Activated naive CD8-positive, alpha-beta T cell (primary cell): ENCODE measurements around the gene PNPLA8.
A peak's percentile ranks its signal among the peaks of the same experiment; 100 is the strongest.
"Not testable (repeated sequence)": the region's sequence is repeated elsewhere in the genome, so short reads cannot be mapped to it uniquely, and the experiment has no call there.

Source experiments
- H3K27ac Mint-ChIP-seq: one replicate; pipeline ENCODE4 v1.8.0; 2021; ENCODE audit warnings: mixed read lengths
- H3K27me3 Mint-ChIP-seq: one replicate; pipeline ENCODE4 v1.8.0; 2021; ENCODE audit warnings: mixed read lengths
- H3K36me3 Mint-ChIP-seq: one replicate; pipeline ENCODE4 v1.8.0; 2021; ENCODE audit warnings: mixed read lengths
- H3K4me1 Mint-ChIP-seq: one replicate; pipeline ENCODE4 v1.8.0; 2021; ENCODE audit warnings: low read depth, mixed read lengths
- H3K4me3 Mint-ChIP-seq: one replicate; pipeline ENCODE4 v1.8.0; 2021; ENCODE audit warnings: mild to moderate bottlenecking, mixed read lengths
- H3K9me3 Mint-ChIP-seq: one replicate; pipeline ENCODE4 v1.8.0; 2021; ENCODE audit warnings: low read depth, mixed read lengths

Gene PNPLA8

GRCh38 chr7:108466322-108466721 is 59.6 kb downstream of the PNPLA8 start:
- not testable (repeated sequence) for H3K27ac Mint-ChIP-seq, H3K4me3 Mint-ChIP-seq

GRCh38 chr7:108464743-108465142 is 61.2 kb downstream of the PNPLA8 start:
- Mint-ChIP-seq H3K4me1 (peaks cover 71% of the 10 kb centered on the region), H3K27me3 (no peaks in the 10 kb centered on the region), H3K4me3 (peak overlapping the region; percentile 42), H3K36me3 (peaks cover 2% of the 10 kb centered on the region), H3K27ac (no peak overlapping the region), H3K9me3 (no peaks in the 10 kb centered on the region)

More at GRCh38 chr7:108466322-108466721, 59.6 kb downstream of the PNPLA8 start:
- not testable (repeated sequence) for H3K9me3 Mint-ChIP-seq, H3K36me3 Mint-ChIP-seq, H3K27me3 Mint-ChIP-seq
- peaks cover 61% of the 10 kb centered on the region for H3K4me1 Mint-ChIP-seq

DNA sequence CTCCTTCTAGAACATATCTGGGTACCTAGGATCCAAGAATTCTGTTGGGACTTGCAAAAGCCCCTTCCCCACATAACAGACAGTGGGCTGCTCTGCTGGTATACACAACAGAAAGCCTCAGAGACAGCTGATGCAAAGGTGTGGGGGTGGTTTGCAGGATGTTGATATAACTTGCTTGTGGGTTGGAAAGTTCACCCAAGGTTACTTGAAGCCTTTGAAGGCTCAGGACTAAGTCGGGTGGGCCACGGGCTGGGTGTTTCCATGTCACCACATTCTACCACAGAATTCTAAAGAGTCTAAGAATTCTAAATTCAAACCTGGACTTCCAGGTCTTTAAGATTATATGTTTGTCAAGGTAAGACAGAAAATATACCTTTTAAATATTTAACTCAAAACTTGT is 62.3 kb downstream of the PNPLA8 start:
- no peak overlapping the region for H3K4me3 Mint-ChIP-seq
- no peaks in the 10 kb centered on the region for H3K9me3 Mint-ChIP-seq
- H3K36me3 Mint-ChIP-seq, result peaks cover 2% of the 10 kb centered on the region
- H3K4me1 Mint-ChIP-seq, result peaks cover 74% of the 10 kb centered on the region
- no peaks in the 10 kb centered on the region for H3K27me3 Mint-ChIP-seq
- H3K27ac Mint-ChIP-seq, result no peak overlapping the region

- Mint-ChIP-seq H3K9me3 (no peaks in the 10 kb centered on the region), H3K27me3 (peaks cover 1% of the 10 kb centered on the region), H3K36me3 (peaks cover 2% of the 10 kb centered on the region), H3K27ac (peak overlapping the region; percentile 62), H3K4me3 (no peak overlapping the region), H3K4me1 (peaks cover 77% of the 10 kb centered on the region)
Measured at GRCh38 chr7:108461840-108462239, 64.1 kb downstream of the PNPLA8 start.

GRCh38 chr7:108460964-108461363 is 65.0 kb downstream of the PNPLA8 start:
- no peak overlapping the region for H3K27ac Mint-ChIP-seq
- peaks cover 1% of the 10 kb centered on the region for H3K27me3 Mint-ChIP-seq
- H3K9me3 Mint-ChIP-seq, result no peaks in the 10 kb centered on the region
- no peak overlapping the region for H3K4me3 Mint-ChIP-seq
- peaks cover 74% of the 10 kb centered on the region for H3K4me1 Mint-ChIP-seq
- H3K36me3 Mint-ChIP-seq, result peaks cover 2% of the 10 kb centered on the region

DNA sequence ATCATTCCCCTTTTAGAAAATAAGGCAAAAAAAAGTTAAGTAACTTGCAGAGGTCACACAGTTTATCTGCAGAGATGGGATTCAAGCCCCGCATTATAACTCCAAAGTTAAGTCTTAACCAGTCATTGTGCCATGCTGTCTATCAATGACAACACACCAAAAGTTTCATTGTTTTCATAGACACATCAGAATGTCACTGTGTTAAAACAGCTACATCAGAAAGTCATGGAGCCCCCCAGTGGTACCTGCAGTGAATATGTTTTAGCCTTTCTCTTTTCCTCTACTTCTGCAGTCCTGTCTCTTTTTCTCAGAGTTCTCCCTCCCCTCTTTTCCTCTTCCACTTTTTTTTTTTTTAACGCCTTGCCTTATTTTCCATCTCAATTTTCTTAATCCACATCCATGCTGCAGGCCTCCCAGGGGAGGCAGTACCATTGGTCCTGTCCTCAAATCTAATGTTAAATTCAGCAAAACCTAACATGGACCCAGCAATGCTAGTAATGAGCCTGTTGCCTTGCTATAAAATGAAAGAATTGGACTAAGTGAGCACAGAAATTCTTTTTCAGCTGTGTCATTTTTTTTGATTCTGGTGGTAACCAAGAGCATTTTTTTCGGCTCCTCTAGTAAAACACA is 65.9 kb downstream of the PNPLA8 start:
- Mint-ChIP-seq H3K9me3 (no peaks in the 10 kb centered on the region), H3K4me1 (peaks cover 65% of the 10 kb centered on the region), H3K27me3 (peaks cover 1% of the 10 kb centered on the region), H3K4me3 (peak overlapping the region; percentile 35), H3K36me3 (peaks cover 2% of the 10 kb centered on the region), H3K27ac (no peak overlapping the region)

- Mint-ChIP-seq H3K4me1 (peaks cover 60% of the 10 kb centered on the region), H3K36me3 (peaks cover 2% of the 10 kb centered on the region), H3K27ac (no peak overlapping the region), H3K9me3 (no peaks in the 10 kb centered on the region), H3K27me3 (peaks cover 1% of the 10 kb centered on the region), H3K4me3 (peak overlapping the region; percentile 84)
Measured at GRCh38 chr7:108457871-108458270, 68.1 kb downstream of the PNPLA8 start.

- Mint-ChIP-seq H3K27ac (no peak overlapping the region), H3K27me3 (peaks cover 1% of the 10 kb centered on the region), H3K4me1 (peaks cover 61% of the 10 kb centered on the region), H3K9me3 (no peaks in the 10 kb centered on the region), H3K36me3 (peaks cover 1% of the 10 kb centered on the region), H3K4me3 (peak overlapping the region; percentile 84)
Measured at GRCh38 chr7:108456845-108457540, 68.9 kb downstream of the PNPLA8 start.

- Mint-ChIP-seq H3K27me3 (peaks cover 1% of the 10 kb centered on the region), H3K4me3 (peak within 1 kb of the TSS; percentile 84), H3K9me3 (no peaks in the 10 kb centered on the region), H3K36me3 (no peaks in the 10 kb centered on the region), H3K4me1 (peaks cover 61% of the 10 kb centered on the region), H3K27ac (no peak within 1 kb of the TSS)
Measured at GRCh38 chr7:108455998-108456677, 69.8 kb downstream of the PNPLA8 start, which contains the start of gene NRCAM. TSS of gene NRCAM (minus strand) at chr7:108456436. CDS start at chr7:108240064, 216,372 bp downstream.

DNA sequence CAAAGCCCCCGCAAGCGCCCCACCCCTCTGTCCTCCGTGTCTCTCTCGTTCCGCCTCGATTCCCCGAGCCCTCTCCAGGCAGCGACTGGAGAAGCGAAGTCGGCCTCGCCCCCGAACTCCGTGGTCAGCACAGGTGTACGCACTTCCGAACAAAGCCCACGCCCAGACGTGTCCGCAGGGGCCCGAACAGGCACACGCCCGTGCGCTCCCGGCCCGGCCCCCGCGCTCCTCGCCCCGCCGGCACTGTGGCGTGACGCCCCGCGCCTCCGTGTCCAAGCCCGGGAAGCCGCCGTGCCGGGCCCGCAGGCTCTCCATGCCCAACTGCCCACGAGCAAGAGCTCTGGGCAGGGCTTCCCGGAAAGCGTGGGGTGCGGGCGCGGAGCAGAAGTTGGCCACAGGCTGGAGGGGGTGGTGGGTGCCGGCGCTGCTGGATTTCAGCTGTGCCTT is 70.4 kb downstream of the PNPLA8 start:
- H3K36me3 Mint-ChIP-seq, result no peaks in the 10 kb centered on the region
- H3K4me1 Mint-ChIP-seq, result peaks cover 56% of the 10 kb centered on the region
- H3K27ac Mint-ChIP-seq, result no peak overlapping the region
- H3K4me3 Mint-ChIP-seq, result peak overlapping the region; percentile 81
- H3K27me3 Mint-ChIP-seq, result peaks cover 1% of the 10 kb centered on the region
- no peaks in the 10 kb centered on the region for H3K9me3 Mint-ChIP-seq

GRCh38 chr7:108454674-108455550 is 71.0 kb downstream of the PNPLA8 start:
- H3K4me1 Mint-ChIP-seq, result peaks cover 55% of the 10 kb centered on the region
- peak overlapping the region; percentile 92 for H3K4me3 Mint-ChIP-seq
- H3K36me3 Mint-ChIP-seq, result no peaks in the 10 kb centered on the region
- H3K27ac Mint-ChIP-seq, result peak overlapping the region; percentile 58
- H3K9me3 Mint-ChIP-seq, result no peaks in the 10 kb centered on the region
- peaks cover 1% of the 10 kb centered on the region for H3K27me3 Mint-ChIP-seq

- Mint-ChIP-seq H3K9me3 (no peaks in the 10 kb centered on the region), H3K27ac (no peak overlapping the region), H3K27me3 (peaks cover 1% of the 10 kb centered on the region), H3K36me3 (no peaks in the 10 kb centered on the region), H3K4me3 (peak overlapping the region; percentile 92), H3K4me1 (peaks cover 53% of the 10 kb centered on the region)
Measured at GRCh38 chr7:108454317-108454673, 71.6 kb downstream of the PNPLA8 start.

- H3K4me1 Mint-ChIP-seq, result peaks cover 52% of the 10 kb centered on the region
- no peak overlapping the region for H3K27ac Mint-ChIP-seq
- no peaks in the 10 kb centered on the region for H3K9me3 Mint-ChIP-seq
- peaks cover 1% of the 10 kb centered on the region for H3K27me3 Mint-ChIP-seq
- no peaks in the 10 kb centered on the region for H3K36me3 Mint-ChIP-seq
- no peak overlapping the region for H3K4me3 Mint-ChIP-seq
Measured at GRCh38 chr7:108453320-108453719, 72.6 kb downstream of the PNPLA8 start.

DNA sequence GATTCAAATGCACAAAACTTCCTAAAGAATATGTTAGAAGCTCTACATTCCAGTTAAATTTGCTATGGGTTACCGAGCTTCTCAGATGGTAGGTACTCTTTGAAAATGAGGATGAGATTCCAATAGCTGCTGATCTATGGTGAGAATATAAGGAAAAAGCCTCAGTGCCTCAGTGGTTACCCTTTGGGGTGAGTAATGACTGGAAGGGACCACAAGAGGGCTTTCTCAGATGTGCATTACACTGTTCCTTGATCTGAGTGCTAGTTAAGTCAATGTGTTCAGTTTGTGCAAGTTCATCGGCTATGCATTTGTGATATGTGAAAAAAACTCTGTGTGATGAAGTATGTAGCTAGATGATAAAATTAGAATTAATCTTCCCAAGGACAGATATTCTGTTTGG is 73.2 kb downstream of the PNPLA8 start:
- Mint-ChIP-seq H3K27ac (no peak overlapping the region), H3K4me1 (peaks cover 49% of the 10 kb centered on the region), H3K27me3 (peaks cover 1% of the 10 kb centered on the region), H3K4me3 (peak overlapping the region; percentile 27), H3K36me3 (no peaks in the 10 kb centered on the region), H3K9me3 (no peaks in the 10 kb centered on the region)
